ENCODE results near the gene ZNF628.

ZNF628 gene

GRCh38 chr19:55530996-55531395 lies 54.6 kb downstream of the ZNF628 start:
- no peak for DNase-seq (ENCODE audit: low spot score)
